GM19467 (cell line): ENCODE measurements around the gene MINDY4.
"Not testable (repeated sequence)": the region's sequence is repeated elsewhere in the genome, so short reads cannot be mapped to it uniquely, and the experiment has no call there.

Experiments
- ATAC-seq: cut with Tn5 transposase; IDR thresholded peaks from one replicate; pipeline ENCODE4 v1.9.1; 2021; ENCODE audit warnings: mild to moderate bottlenecking, moderate library complexity; ENCODE audit not compliant: unreplicated experiment

Gene MINDY4

GRCh38 chr7:30800785-30801252, 29.6 kb downstream of the MINDY4 start:
- no peak for ATAC-seq

- no peak for ATAC-seq
These were observed 31.6 kb downstream of the MINDY4 start for GRCh38 chr7:30802812-30803211.

- ATAC-seq: no peak
These were observed 33.0 kb downstream of the MINDY4 start for GRCh38 chr7:30804078-30804661.

- ATAC-seq: no peak
These were observed 34.0 kb downstream of the MINDY4 start for GRCh38 chr7:30805081-30805691.

- no peak for ATAC-seq
These were observed 34.7 kb downstream of the MINDY4 start for GRCh38 chr7:30805931-30806330.

GRCh38 chr7:30807477-30807876, 36.3 kb downstream of the MINDY4 start:
- ATAC-seq: not testable (repeated sequence)

- not testable (repeated sequence) for ATAC-seq
These were observed 36.7 kb downstream of the MINDY4 start for GRCh38 chr7:30807941-30808340.

GRCh38 chr7:30810986-30811385, 39.8 kb downstream of the MINDY4 start:
- ATAC-seq: no peak

- no peak for ATAC-seq
These were observed 41.5 kb downstream of the MINDY4 start for GRCh38 chr7:30812676-30813075.

- ATAC-seq: no peak
These were observed 42.2 kb downstream of the MINDY4 start for GRCh38 chr7:30813466-30813865.

GRCh38 chr7:30814700-30815387, 43.6 kb downstream of the MINDY4 start:
- ATAC-seq: no peak

- no peak for ATAC-seq
These were observed 44.2 kb downstream of the MINDY4 start for GRCh38 chr7:30815388-30815854.

- ATAC-seq: no peak
These were observed 44.9 kb downstream of the MINDY4 start for GRCh38 chr7:30815951-30816644.

GRCh38 chr7:30816645-30817370, 45.6 kb downstream of the MINDY4 start:
- no peak for ATAC-seq

- ATAC-seq: no peak
These were observed 46.2 kb downstream of the MINDY4 start for GRCh38 chr7:30817371-30817767.

GRCh38 chr7:30824821-30825720, 53.9 kb downstream of the MINDY4 start:
- ATAC-seq: no peak

- ATAC-seq: no peak
These were observed 55.0 kb downstream of the MINDY4 start for GRCh38 chr7:30826181-30826580.

- ATAC-seq: no peak
These were observed 57.4 kb downstream of the MINDY4 start for GRCh38 chr7:30828591-30828990.

GRCh38 chr7:30829471-30829870, 58.3 kb downstream of the MINDY4 start:
- ATAC-seq: no peak

- no peak for ATAC-seq
These were observed 60.0 kb downstream of the MINDY4 start for GRCh38 chr7:30831227-30831626.
